Neural progenitor cell (in vitro differentiated cells): ENCODE data around the gene SLC5A10. TPM values are rescaled to one million over a fixed set of nuclear protein-coding genes. Genes with fewer than 3 reads are reported as not detected.
A peak's percentile ranks its signal among the peaks of the same experiment; 100 is the strongest.
"Not testable (repeated sequence)": the region's sequence is repeated elsewhere in the genome, so short reads cannot be mapped to it uniquely, and the experiment has no call there.

ENCODE experiments used
- DNase-seq: peaks from one replicate; pipeline ENCODE4 v3.0.0-alpha.2; 2016; ENCODE audit warnings: low spot score
- H2AFZ ChIP-seq: fragments of 200-600 bp; sonication (generic); replicated peaks from 2 replicates; pipeline ENCODE4 v1.6.1; 2016; ENCODE audit warnings: antibody characterized with exemption
- H3F3A ChIP-seq: fragments of 200-600 bp; sonication (generic); 2 replicates; pipeline ENCODE4 v1.6.1; 2016; ENCODE audit warnings: antibody characterized with exemption, low read depth
- H3K27ac ChIP-seq: fragments of 200-600 bp; sonication (generic); 2 replicates; pipeline ENCODE4 v1.5.1; 2016; ENCODE audit warnings: mild to moderate bottlenecking
- H3K27me3 ChIP-seq: fragments of 200-600 bp; sonication (generic); 2 replicates; pipeline ENCODE4 v1.6.1; 2016; ENCODE audit warnings: mild to moderate bottlenecking, moderate library complexity
- H3K36me3 ChIP-seq: fragments of 200-600 bp; sonication (generic); 2 replicates; pipeline ENCODE4 v1.5.1; 2016
- H3K4me1 ChIP-seq: fragments of 200-600 bp; sonication (generic); 2 replicates; pipeline ENCODE4 v1.6.1; 2016; ENCODE audit warnings: mixed run types
- H3K4me2 ChIP-seq: fragments of 200-600 bp; sonication (generic); 2 replicates; pipeline ENCODE4 v1.6.1; 2016
- H3K4me3 ChIP-seq: fragments of 200-600 bp; sonication (generic); 2 replicates; pipeline ENCODE4 v1.5.1; 2016
- H3K79me2 ChIP-seq: fragments of 200-600 bp; sonication (generic); 2 replicates; pipeline ENCODE4 v1.6.1; 2016; ENCODE audit warnings: low read depth
- H3K9ac ChIP-seq: fragments of 200-600 bp; sonication (generic); 2 replicates; pipeline ENCODE4 v1.6.1; 2016
- H3K9me3 ChIP-seq: fragments of 200-600 bp; sonication (generic); 2 replicates; pipeline ENCODE4 v1.5.1; 2016; ENCODE audit warnings: low read depth
- H4K20me1 ChIP-seq: fragments of 200-600 bp; sonication (generic); 2 replicates; pipeline ENCODE4 v1.6.1; 2016; ENCODE audit warnings: low read depth
- H3K27ac Mint-ChIP-seq: 3 replicates; pipeline ENCODE4 v1.8.0; 2021; ENCODE audit warnings: mixed read lengths
- H3K27me3 Mint-ChIP-seq: 2 replicates; pipeline ENCODE4 v1.8.0; 2022; ENCODE audit warnings: low read depth, mild to moderate bottlenecking, inconsistent platforms, moderate library complexity, mixed read lengths; ENCODE audit not compliant: insufficient read depth
- H3K36me3 Mint-ChIP-seq: 3 replicates; pipeline ENCODE4 v1.8.0; 2021; ENCODE audit warnings: mixed read lengths
- H3K4me1 Mint-ChIP-seq: 3 replicates; pipeline ENCODE4 v1.8.0; 2021; ENCODE audit warnings: mixed read lengths
- H3K4me3 Mint-ChIP-seq: 3 replicates; pipeline ENCODE4 v1.8.0; 2021; ENCODE audit warnings: mild to moderate bottlenecking, moderate library complexity, mixed read lengths
- H3K9me3 Mint-ChIP-seq: 3 replicates; pipeline ENCODE4 v1.8.0; 2020; ENCODE audit warnings: mixed read lengths
- CTCF ChIP-seq: fragments of 200-600 bp; sonication (generic); IDR thresholded peaks from 2 replicates; pipeline ENCODE4 v1.5.1; 2017; ENCODE audit warnings: antibody characterized with exemption, mild to moderate bottlenecking
- EZH2 ChIP-seq: fragments of 200-600 bp; sonication (generic); IDR thresholded peaks from 2 replicates; pipeline ENCODE4 v1.6.1; 2017; ENCODE audit warnings: antibody characterized with exemption, mild to moderate bottlenecking, moderate library complexity
- EZH2phosphoT487 ChIP-seq: fragments of 200-600 bp; sonication (generic); IDR thresholded peaks from 2 replicates; pipeline ENCODE4 v1.6.1; 2017; ENCODE audit warnings: antibody characterized with exemption
- total RNA-seq: library from RNA; depleted of rRNA; stranded (reverse); fragments of >200 nt; gene quantifications from 2 replicates; pipeline ENCODE4 v1.2.3, GENCODE V29; 2015; ENCODE audit warnings: low replicate concordance

Gene SLC5A10
- total RNA-seq, 1 donor from 2014 or later = not detected

DNA sequence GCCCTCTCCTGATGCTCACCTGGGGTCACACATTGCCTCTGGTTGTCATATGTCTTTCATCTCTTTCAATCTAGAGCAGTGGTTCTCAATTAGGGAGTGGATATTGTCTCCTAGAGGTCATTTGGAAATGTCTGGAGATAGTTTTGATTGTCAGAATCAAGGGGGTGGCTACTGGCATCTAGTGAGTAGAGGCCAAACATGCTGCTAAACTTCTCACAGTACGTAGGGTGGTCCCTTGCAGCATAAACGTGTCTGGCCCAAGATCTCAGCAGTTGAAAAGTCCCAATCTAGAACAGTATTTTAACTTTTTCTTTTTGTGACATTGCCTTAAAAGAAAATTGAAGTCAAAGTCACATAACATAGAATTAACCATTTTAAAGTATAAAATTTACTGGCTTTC, 30.5 kb upstream of the SLC5A10 start:
- Histone ChIP-seq H3K4me2 (no peak overlapping the region), H3K9me3 (no peaks in the 10 kb centered on the region), H3K36me3 (peaks cover 7% of the 10 kb centered on the region), H3F3A (no peaks in the 10 kb centered on the region), H2AFZ (no peak overlapping the region), H3K27ac (no peak overlapping the region), H3K4me3 (no peak overlapping the region), H3K79me2 (peaks cover 32% of the 10 kb centered on the region), H3K4me1 (no peaks in the 10 kb centered on the region), H3K27me3 (no peaks in the 10 kb centered on the region), H3K9ac (no peak overlapping the region), H4K20me1 (peaks cover 13% of the 10 kb centered on the region)
- Mint-ChIP-seq H3K36me3 (peaks cover 26% of the 10 kb centered on the region), H3K27me3 (peaks cover 1% of the 10 kb centered on the region), H3K4me3 (no peak overlapping the region), H3K4me1 (peaks cover 5% of the 10 kb centered on the region), H3K27ac (peak overlapping the region; percentile 8), H3K9me3 (no peaks in the 10 kb centered on the region)
- no peak for TF ChIP-seq EZH2
- TF ChIP-seq EZH2phosphoT487 = no peak
- no peak for TF ChIP-seq CTCF
- DNase-seq = no peak

GRCh38 chr17:18921912-18922451, 30.0 kb upstream of the SLC5A10 start:
- Histone ChIP-seq H3F3A (no peaks in the 10 kb centered on the region), H3K4me2 (no peak overlapping the region), H3K79me2 (peaks cover 32% of the 10 kb centered on the region), H2AFZ (no peak overlapping the region), H3K27ac (no peak overlapping the region), H3K4me3 (no peak overlapping the region), H3K4me1 (no peaks in the 10 kb centered on the region), H3K9me3 (no peaks in the 10 kb centered on the region), H3K27me3 (no peaks in the 10 kb centered on the region), H3K9ac (no peak overlapping the region), H4K20me1 (peaks cover 13% of the 10 kb centered on the region), H3K36me3 (peaks cover 7% of the 10 kb centered on the region)
- no peaks in the 10 kb centered on the region for H3K27me3 Mint-ChIP-seq
- DNase-seq = no peak
- no peaks in the 10 kb centered on the region for H3K9me3 Mint-ChIP-seq
- TF ChIP-seq EZH2 (no peak), CTCF (no peak), EZH2phosphoT487 (no peak)
- no peak overlapping the region for H3K27ac Mint-ChIP-seq
- peaks cover 21% of the 10 kb centered on the region for H3K36me3 Mint-ChIP-seq
- no peak overlapping the region for H3K4me3 Mint-ChIP-seq
- H3K4me1 Mint-ChIP-seq = peaks cover 5% of the 10 kb centered on the region

GRCh38 chr17:18922596-18922995, 29.4 kb upstream of the SLC5A10 start:
- not testable (repeated sequence) for H3K27me3 ChIP-seq, H3K27ac ChIP-seq, DNase-seq, H3K4me3 Mint-ChIP-seq, H3K27me3 Mint-ChIP-seq, H3K4me3 ChIP-seq, H3K9me3 ChIP-seq, H3K9me3 Mint-ChIP-seq, H3K4me2 ChIP-seq, H3K27ac Mint-ChIP-seq, H2AFZ ChIP-seq, H3K9ac ChIP-seq, H3K4me1 ChIP-seq, H3F3A ChIP-seq, H3K4me1 Mint-ChIP-seq, H3K36me3 ChIP-seq
- H3K79me2 ChIP-seq = peaks cover 31% of the 10 kb centered on the region
- peaks cover 13% of the 10 kb centered on the region for H4K20me1 ChIP-seq
- peaks cover 21% of the 10 kb centered on the region for H3K36me3 Mint-ChIP-seq

DNA sequence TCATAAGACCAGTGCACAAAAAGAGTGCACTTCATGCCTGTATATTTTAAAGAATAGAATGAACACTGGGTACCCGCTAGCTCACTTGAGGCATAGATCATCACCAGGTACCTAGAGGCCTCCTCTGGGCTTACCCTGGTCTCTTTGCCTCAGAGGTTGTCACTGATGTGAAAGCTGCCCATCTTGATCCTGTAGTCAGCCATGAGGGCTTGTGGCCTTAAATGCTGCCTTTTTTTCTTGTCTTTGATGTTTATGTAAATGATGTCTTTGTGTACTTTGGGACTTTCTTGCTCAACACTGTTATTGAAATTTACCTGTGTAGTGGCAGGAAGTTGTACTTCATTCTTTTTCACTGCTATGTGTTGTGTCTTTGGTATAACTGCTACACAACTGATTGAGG, 26.8 kb upstream of the SLC5A10 start:
- no peak for DNase-seq
- Histone ChIP-seq H4K20me1 (peaks cover 7% of the 10 kb centered on the region), H3K9ac (no peak overlapping the region), H3F3A (no peaks in the 10 kb centered on the region), H3K36me3 (peaks cover 7% of the 10 kb centered on the region), H3K27me3 (no peaks in the 10 kb centered on the region), H3K4me1 (no peaks in the 10 kb centered on the region), H3K9me3 (no peaks in the 10 kb centered on the region), H3K4me3 (no peak overlapping the region), H2AFZ (no peak overlapping the region), H3K4me2 (no peak overlapping the region), H3K79me2 (peaks cover 25% of the 10 kb centered on the region), H3K27ac (no peak overlapping the region)
- H3K4me3 Mint-ChIP-seq = no peak overlapping the region
- TF ChIP-seq CTCF (no peak), EZH2 (no peak), EZH2phosphoT487 (no peak)
- H3K27me3 Mint-ChIP-seq = peaks cover 2% of the 10 kb centered on the region
- no peaks in the 10 kb centered on the region for H3K9me3 Mint-ChIP-seq
- peaks cover 25% of the 10 kb centered on the region for H3K36me3 Mint-ChIP-seq
- peaks cover 5% of the 10 kb centered on the region for H3K4me1 Mint-ChIP-seq
- no peak overlapping the region for H3K27ac Mint-ChIP-seq
